B cell (primary cell): ENCODE results near the gene PCDH9. TPM values are rescaled to one million over a fixed set of nuclear protein-coding genes. Genes with fewer than 3 reads are reported as not detected.

Experiments used
- ATAC-seq: fragments of 200-7000 bp; cut with Tn5 transposase; one replicate; pipeline ENCODE4 v1.10.0; 2021; ENCODE audit warnings: low read depth, mild to moderate bottlenecking, moderate number of reproducible peaks, moderate library complexity
- CTCF ChIA-PET: fragments of 350-600 bp; sonication (Branson Sonifier 250); formaldehyde crosslinking; loops from one replicate; lab custom pipeline; 2021; ENCODE audit warnings: antibody characterized with exemption, inconsistent platforms; lab: Charles Lee
- POLR2A ChIA-PET: fragments of 350-600 bp; sonication (Branson Sonifier 250); formaldehyde crosslinking; loops from one replicate; lab custom pipeline; 2021; ENCODE audit warnings: antibody characterized with exemption; lab: Charles Lee
- DNase-seq: peaks from one replicate; pipeline ENCODE4 v3.0.0; 2013
- H2AFZ ChIP-seq: 2 replicates; pipeline ENCODE4 v1.6.1; 2012; ENCODE audit warnings: mild to moderate bottlenecking, low read depth, low read length; ENCODE audit not compliant: insufficient read depth, poor library complexity, severe bottlenecking
- H3K27ac ChIP-seq, 2 donors: 1 replicate in 1 of 2; 2 replicates in 1 of 2; pipeline ENCODE4 v1.5.1; 2012 to 2013; ENCODE audit warnings: low read length in 2 of 2, mild to moderate bottlenecking in 2 of 2, moderate library complexity in 1 of 2
- H3K27me3 ChIP-seq, 4 experiments: fragments of 200-600 bp in 1 of 4; sonication (generic) in 1 of 4; replicated peaks in 1 of 4; 1 replicate in 2 of 4; 2 replicates in 2 of 4; pipeline versions ENCODE4 v1.6.1 to v1.7.0; 2013 to 2016; ENCODE audit warnings: low read length in 3 of 4, mild to moderate bottlenecking in 2 of 4, mixed read lengths in 1 of 4, moderate library complexity in 1 of 4; ENCODE audit not compliant: insufficient read depth in 4 of 4, control insufficient read depth in 3 of 4; ENCODE audit errors: control extremely low read depth in 1 of 4
- H3K36me3 ChIP-seq, 2 experiments: replicated peaks in 1 of 2; 1 replicate in 1 of 2; 2 replicates in 1 of 2; pipeline versions ENCODE4 v1.6.1 to v1.7.1; 2013; ENCODE audit warnings: low read length in 1 of 2; ENCODE audit not compliant: insufficient read depth in 2 of 2, control insufficient read depth in 1 of 2; ENCODE audit errors: control extremely low read depth in 1 of 2, extremely low read depth in 1 of 2
- H3K4me1 ChIP-seq, 2 donors: fragments of 200-600 bp in 1 of 2; sonication (generic) in 1 of 2; 1 replicate in 1 of 2; 2 replicates in 1 of 2; pipeline versions ENCODE4 v1.5.1 to v1.6.1; 2013 to 2017; ENCODE audit warnings: low read length in 2 of 2; ENCODE audit not compliant: control insufficient read depth in 2 of 2, insufficient read depth in 2 of 2
- H3K4me2 ChIP-seq: replicated peaks from 2 replicates; pipeline ENCODE3; 2012; ENCODE audit warnings: mild to moderate bottlenecking, low read depth, low read length; ENCODE audit not compliant: poor library complexity, severe bottlenecking
- H3K4me3 ChIP-seq, 5 experiments: fragments of 200-600 bp in 1 of 5; sonication (generic) in 1 of 5; 1 replicate in 3 of 5; 2 replicates in 2 of 5; pipeline versions ENCODE4 v1.5.1 to v1.7.0; 2011 to 2016; ENCODE audit warnings: low read length in 4 of 5, mild to moderate bottlenecking in 4 of 5, low read depth in 2 of 5, control low read depth in 1 of 5, moderate library complexity in 1 of 5; ENCODE audit not compliant: insufficient read depth in 1 of 5; ENCODE audit errors: control extremely low read depth in 1 of 5, extremely low read depth in 1 of 5
- H3K79me2 ChIP-seq: fragments of 200-600 bp; sonication (generic); one replicate; pipeline ENCODE4 v1.6.0; 2016; ENCODE audit warnings: low read length; ENCODE audit not compliant: control insufficient read depth, insufficient read depth
- H3K9ac ChIP-seq: fragments of 200-600 bp; sonication (generic); 2 replicates; pipeline ENCODE4 v1.6.1; 2017; ENCODE audit warnings: mild to moderate bottlenecking, low read length, moderate library complexity
- H3K9me3 ChIP-seq, 3 donors: one replicate each; pipeline versions ENCODE4 v1.6.1 to v1.7.1; 2013; ENCODE audit warnings: low read length in 2 of 3; ENCODE audit not compliant: control insufficient read depth in 2 of 3, insufficient read depth in 1 of 3; ENCODE audit errors: control extremely low read depth in 1 of 3
- H4K20me1 ChIP-seq: 2 replicates; pipeline ENCODE4 v1.6.0; 2012; ENCODE audit warnings: mild to moderate bottlenecking, low read length; ENCODE audit not compliant: insufficient read depth, control insufficient read depth, poor library complexity, severe bottlenecking
- H3K27ac Mint-ChIP-seq: one replicate; pipeline ENCODE4 v1.8.0; 2021; ENCODE audit warnings: mixed read lengths
- H3K27me3 Mint-ChIP-seq: one replicate; pipeline ENCODE4 v1.8.0; 2021; ENCODE audit warnings: mixed read lengths
- H3K4me1 Mint-ChIP-seq: one replicate; pipeline ENCODE4 v1.8.0; 2021; ENCODE audit warnings: mixed read lengths
- H3K4me3 Mint-ChIP-seq: one replicate; pipeline ENCODE4 v1.8.0; 2021; ENCODE audit warnings: mixed read lengths
- H3K9me3 Mint-ChIP-seq: one replicate; pipeline ENCODE4 v1.8.0; 2022; ENCODE audit warnings: mixed read lengths; ENCODE audit not compliant: insufficient read depth
- EZH2 ChIP-seq: IDR thresholded peaks from 2 replicates; pipeline ENCODE4 v1.6.1; 2012; ENCODE audit warnings: borderline replicate concordance, low read depth, mild to moderate bottlenecking, moderate library complexity, low read length; ENCODE audit not compliant: insufficient read depth, poor library complexity, severe bottlenecking
- WGBS: methylation state at CpG from one replicate; pipeline ENCODE4 v1.1.5; 2013; ENCODE audit warnings: missing lambda C conversion rate; ENCODE audit not compliant: insufficient coverage; 5-methylcytosine and 5-hydroxymethylcytosine counted together
- intact Hi-C: fragments of 100-400 bp; cut with micrococcal nuclease; formaldehyde crosslinking; loops from one replicate; pipeline ENCODE4 v1.10.0; 2022
- polyA plus RNA-seq: library from polyadenylated mRNA; depleted of rRNA; stranded (reverse); fragments of >200 nt; gene quantifications from 2 replicates; pipeline ENCODE4 v1.2.3, GENCODE V29; 2012
- total RNA-seq, 2 donors: library from RNA; stranded (reverse); fragments of 120-200 nt in 1 of 2; gene quantifications; 1 replicate in 1 of 2; 2 replicates in 1 of 2; pipeline versions ENCODE4 v1.2.3 to v1.2.4, GENCODE V29; 2013 to 2022
- TF ChIP-seq, protein P1 (sequence below): fragments of 200-600 bp; IDR thresholded peaks from one replicate; pipeline ENCODE4 v1.8.0; 2022; ENCODE audit warnings: antibody characterized with exemption, mild to moderate bottlenecking

Gene PCDH9
- total and polyA plus RNA-seq, 2 donors (not counting 1 experiment from before 2014, with no cell fraction given) = 13.1 to 21.8 TPM

DNA sequence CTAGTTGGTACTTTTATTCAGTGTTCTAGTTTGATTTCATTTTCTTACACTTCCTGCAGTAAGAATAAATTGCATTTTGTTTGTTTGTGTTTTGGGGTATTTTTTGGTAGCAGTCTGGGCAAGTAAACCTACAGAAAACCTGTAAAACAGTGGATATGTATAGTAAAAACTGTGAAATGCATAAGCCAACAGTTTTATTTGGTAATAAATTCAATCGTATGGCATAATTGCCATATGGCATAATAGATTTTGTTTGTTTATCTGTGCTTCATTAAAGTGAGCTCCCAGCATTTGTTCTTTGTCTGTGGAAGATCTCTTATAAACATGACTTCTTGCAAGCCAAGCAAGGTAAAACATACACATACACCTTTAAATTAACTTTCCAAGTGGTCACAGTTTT, 111.9 kb downstream of the PCDH9 start:
- Histone ChIP-seq H2AFZ (no peak overlapping the region), H3K4me2 (no peak overlapping the region), H3K27me3 (no peaks in the 10 kb centered on the region), H3K27ac (no peak overlapping the region), H3K4me1 (peaks cover 0 to 3% of the 10 kb centered on the region in 2 donors), H4K20me1 (no peaks in the 10 kb centered on the region), H3K79me2 (no peaks in the 10 kb centered on the region), H3K9ac (no peak overlapping the region), H3K4me3 (no peak overlapping the region), H3K9me3 (peaks cover 0 to 4% (median 0%) of the 10 kb centered on the region in 3 donors), H3K36me3 (no peaks in the 10 kb centered on the region)
- POLR2A ChIA-PET = no interaction called here
- no peak for DNase-seq
- ATAC-seq = no peak
- Mint-ChIP-seq H3K4me1 (no peaks in the 10 kb centered on the region), H3K27me3 (no peaks in the 10 kb centered on the region), H3K4me3 (no peak overlapping the region), H3K9me3 (no peaks in the 10 kb centered on the region), H3K27ac (no peak overlapping the region)
- CTCF ChIA-PET = no interaction called here
- WGBS = no CpG with 5 or more reads among the region's 1 CpG
- TF ChIP-seq EZH2 = no peak
- TF ChIP-seq, protein P1, sequence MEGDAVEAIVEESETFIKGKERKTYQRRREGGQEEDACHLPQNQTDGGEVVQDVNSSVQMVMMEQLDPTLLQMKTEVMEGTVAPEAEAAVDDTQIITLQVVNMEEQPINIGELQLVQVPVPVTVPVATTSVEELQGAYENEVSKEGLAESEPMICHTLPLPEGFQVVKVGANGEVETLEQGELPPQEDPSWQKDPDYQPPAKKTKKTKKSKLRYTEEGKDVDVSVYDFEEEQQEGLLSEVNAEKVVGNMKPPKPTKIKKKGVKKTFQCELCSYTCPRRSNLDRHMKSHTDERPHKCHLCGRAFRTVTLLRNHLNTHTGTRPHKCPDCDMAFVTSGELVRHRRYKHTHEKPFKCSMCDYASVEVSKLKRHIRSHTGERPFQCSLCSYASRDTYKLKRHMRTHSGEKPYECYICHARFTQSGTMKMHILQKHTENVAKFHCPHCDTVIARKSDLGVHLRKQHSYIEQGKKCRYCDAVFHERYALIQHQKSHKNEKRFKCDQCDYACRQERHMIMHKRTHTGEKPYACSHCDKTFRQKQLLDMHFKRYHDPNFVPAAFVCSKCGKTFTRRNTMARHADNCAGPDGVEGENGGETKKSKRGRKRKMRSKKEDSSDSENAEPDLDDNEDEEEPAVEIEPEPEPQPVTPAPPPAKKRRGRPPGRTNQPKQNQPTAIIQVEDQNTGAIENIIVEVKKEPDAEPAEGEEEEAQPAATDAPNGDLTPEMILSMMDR = no peak
- intact Hi-C loops = no loop called here

DNA sequence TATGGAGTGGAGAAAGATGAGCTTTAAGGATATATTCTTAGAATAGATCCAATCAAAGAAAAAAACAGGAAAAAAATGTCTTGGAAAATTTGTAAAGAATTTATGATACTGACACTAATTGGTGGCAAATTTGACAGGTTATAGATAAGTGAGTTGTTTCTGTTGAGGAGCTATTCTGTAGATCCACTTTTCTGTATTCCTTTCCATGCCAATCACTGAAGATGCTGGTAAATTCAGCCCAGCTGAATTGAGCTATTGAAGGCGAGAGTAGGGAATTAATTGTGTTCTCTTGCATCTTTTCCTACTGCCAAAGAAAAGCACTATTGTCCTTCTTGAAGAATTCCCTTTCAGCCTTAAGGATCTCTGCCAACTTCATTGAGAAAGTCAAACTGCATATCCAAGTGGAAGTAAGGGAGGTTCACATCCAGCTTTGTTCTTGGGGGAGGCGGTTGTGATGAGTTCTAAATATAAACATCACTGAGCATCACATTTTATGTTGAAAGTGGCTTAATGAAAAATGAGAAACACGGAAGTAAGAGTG, 113.1 kb downstream of the PCDH9 start:
- Histone ChIP-seq H3K4me3 (no peak overlapping the region), H3K4me2 (no peak overlapping the region), H3K79me2 (no peaks in the 10 kb centered on the region), H3K4me1 (no peaks in the 10 kb centered on the region), H2AFZ (no peak overlapping the region), H4K20me1 (no peaks in the 10 kb centered on the region), H3K9me3 (peaks cover 0 to 4% (median 0%) of the 10 kb centered on the region in 3 donors), H3K27me3 (no peaks in the 10 kb centered on the region), H3K27ac (no peak overlapping the region), H3K9ac (no peak overlapping the region), H3K36me3 (no peaks in the 10 kb centered on the region)
- H3K27ac Mint-ChIP-seq = no peak overlapping the region
- ATAC-seq = no peak
- H3K4me3 Mint-ChIP-seq = no peak overlapping the region
- H3K9me3 Mint-ChIP-seq = no peaks in the 10 kb centered on the region
- CTCF ChIA-PET = no interaction called here
- no peaks in the 10 kb centered on the region for H3K4me1 Mint-ChIP-seq
- POLR2A ChIA-PET = no interaction called here
- WGBS = no CpG with 5 or more reads among the region's 3 CpGs
- TF ChIP-seq, protein P1 = no peak
- no peak for TF ChIP-seq EZH2
- intact Hi-C loops = no loop called here
- no peaks in the 10 kb centered on the region for H3K27me3 Mint-ChIP-seq
- DNase-seq = no peak
